GM18508 (cell line): ENCODE measurements around the gene KRR1.

Source experiments
- ATAC-seq: cut with Tn5 transposase; IDR thresholded peaks from one replicate; pipeline ENCODE4 v1.9.1; 2021; ENCODE audit warnings: moderate number of reproducible peaks; ENCODE audit not compliant: insufficient read depth, unreplicated experiment

Gene KRR1

DNA sequence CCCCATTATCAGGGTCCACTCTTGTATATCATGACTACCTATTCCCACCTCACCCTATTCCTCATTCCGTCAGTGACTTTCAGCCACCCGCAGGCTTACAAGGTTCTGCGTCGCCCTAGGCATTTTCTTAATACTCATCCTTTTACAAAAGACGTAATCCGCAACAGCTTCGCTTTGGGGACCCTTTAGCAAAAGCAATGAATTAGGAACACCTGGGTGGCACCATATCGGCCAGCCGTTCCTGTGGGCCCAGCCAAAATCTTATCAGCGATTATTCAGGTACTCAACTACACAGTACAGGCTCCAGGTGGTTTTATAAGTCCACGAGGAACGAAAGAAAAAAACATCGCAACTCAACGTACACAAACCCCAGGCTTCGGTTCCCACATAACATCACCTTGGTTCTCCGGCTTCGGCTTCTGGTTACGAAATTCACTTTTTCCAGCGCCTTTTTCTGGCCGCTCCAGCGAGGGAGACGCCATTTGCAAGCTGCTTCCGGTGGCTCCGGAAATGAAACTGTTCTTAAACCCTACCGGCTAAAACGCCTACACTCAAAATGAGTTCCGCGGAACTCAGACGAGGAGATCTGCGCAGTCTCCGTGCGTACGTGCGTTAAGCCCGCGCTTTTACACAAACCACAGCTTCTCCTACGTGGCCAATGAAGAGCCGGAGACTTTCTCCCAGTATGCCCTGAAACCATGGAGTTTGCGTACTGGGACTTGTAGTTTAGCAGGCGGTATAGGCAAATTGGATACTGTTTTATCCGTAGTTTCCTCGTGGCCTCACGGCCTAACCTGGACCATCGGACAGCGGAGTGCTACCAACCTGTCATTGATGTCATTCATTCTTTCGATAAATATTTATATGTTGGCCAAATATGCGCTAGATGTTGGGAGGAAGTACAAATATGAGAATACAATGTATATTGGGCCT lies at the start of gene KRR1:
KRR1 (minus strand) TSS at position 494 of the 933 bp plus-strand sequence; CDS start at position 482, 12 bp downstream.
- peak; percentile 93 for ATAC-seq

GRCh38 chr12:75560167-75560566 lies 48.8 kb upstream of the KRR1 start:
- no peak for ATAC-seq

GRCh38 chr12:75558287-75558686 lies 46.9 kb upstream of the KRR1 start:
- ATAC-seq, result no peak

DNA sequence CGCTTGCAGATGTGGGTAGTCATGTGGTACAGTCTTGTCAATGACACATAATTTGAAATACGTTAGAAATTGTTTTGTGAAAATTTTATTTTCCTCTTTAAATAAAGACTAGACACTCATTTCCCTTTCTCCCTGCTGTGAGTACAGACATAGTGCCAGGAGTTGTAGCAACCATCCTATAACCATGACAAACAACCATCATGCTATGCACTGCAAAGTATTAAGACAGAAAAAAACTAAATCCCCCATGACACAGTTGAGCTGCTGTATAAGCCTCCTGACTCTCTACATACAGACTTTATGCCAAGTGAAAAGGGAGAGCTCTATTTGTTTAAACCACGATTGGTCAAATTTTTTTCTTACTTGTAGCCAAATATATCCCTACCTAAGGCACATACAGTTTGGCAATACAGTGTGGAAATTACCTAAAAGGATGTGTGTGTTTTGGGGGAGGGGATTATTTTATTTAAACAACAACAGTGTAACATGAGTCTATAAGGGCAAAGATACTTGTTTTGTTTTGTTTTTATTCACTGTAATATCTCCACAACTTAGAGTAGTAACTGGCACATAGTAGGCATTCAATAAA lies 45.0 kb upstream of the KRR1 start:
- ATAC-seq, result no peak

DNA sequence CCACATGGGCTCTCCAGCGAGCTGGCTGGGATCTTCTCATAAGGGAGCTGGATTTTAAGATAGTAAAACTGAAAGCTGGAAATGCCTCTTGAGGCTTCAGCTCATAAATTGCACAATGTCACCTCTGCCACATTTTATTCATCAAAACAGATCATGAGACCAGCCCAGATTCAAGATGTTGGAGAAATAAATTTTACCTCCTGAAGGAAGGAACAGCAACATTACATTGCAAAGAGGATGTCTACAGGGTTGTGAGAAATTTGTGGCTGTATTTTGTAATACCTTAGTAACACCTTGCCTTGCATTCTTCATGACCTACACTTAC lies 43.1 kb upstream of the KRR1 start:
- no peak for ATAC-seq

DNA sequence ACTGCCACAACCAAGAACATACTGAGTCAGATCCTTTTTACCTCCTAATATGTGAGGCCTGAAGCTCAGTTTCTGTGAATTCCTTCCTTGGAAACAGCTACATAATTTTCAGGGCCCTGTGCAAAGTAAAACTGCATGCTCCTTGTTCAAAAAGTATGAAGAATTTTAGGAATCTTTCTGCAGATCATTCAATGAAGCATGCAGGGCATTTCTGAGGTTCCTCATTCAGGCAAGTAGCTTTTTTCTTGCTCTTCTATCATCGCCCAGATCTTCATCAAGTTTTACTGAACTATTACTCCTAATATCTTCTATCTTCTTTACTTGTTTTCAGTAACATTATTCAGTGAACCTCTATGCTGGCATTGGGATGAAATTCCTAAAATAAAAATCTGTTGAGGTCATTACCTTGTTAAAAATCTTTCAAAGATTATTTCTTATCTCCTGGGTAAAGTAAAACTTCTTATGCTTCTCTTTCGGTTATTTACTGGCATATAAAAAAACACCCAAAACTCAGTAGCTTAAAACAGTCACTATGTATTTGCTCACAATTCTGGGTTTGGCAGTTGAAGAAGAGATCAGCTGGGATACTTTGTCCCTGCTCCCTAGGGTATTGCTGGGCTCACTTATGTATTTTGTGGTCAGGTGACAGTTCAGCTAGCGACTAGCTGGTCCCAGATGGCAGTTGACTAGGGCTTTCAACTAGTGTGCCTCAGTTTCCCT lies 42.6 kb upstream of the KRR1 start:
- ATAC-seq, result no peak

- ATAC-seq, result no peak
Measured at GRCh38 chr12:75553398-75553797, 42.0 kb upstream of the KRR1 start.

DNA sequence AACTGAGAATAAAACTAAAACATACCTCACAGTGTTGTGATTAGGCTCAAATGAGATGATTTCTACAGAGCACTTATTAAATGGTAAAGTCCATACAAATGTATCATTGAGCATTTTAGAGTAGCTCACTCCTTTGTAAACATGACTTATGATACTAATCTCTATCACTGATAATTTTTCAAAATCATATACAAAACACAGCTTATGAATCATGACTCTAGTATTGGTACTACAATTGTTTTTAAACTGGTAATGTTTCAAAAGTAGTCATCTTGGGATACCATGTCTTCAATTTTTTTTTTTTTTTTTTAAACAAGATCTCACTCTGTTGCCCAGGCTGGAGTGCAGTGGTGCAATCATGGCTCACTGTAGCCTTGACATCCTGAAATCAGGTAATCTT lies 40.1 kb upstream of the KRR1 start:
- no peak for ATAC-seq

DNA sequence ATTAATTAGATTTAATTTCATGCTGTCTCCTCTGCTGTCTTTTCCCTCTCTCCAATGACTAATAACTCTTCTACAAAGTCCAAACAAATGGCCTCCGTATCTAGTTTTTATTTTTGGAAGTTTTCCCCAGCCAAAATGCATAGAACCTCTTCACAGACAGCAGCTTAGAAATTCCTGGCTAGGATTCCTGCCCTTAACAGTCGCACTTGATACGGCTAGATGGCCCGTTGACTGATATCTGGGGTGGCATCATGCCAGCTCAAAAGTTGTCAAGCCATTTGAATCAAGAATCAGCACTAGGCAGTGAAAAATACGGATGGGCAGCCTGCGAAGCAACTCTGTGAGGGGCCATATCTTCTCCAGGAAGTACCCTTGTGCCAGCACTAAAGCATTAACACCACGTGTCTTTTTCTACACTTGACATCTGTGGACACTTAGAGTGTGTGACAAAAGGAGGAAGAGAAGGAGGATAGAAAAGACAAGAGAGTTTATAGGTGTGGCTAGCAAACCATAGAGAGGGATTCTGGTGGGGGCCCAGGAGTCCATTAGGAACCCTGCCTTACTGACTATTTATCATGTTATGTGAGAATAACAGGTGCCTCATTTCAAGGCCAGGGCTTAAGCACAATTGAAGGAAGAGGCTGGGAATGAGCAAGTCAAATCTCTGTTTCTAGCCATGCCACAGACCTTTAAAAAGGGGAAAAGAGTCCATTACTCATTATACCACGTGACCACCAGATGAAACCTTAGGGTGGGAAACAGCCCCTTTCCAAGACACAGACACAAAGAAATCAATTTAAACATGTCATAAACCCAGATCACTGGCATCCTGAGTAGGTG lies 39.2 kb upstream of the KRR1 start:
- no peak for ATAC-seq

- ATAC-seq, result no peak
Measured at GRCh38 chr12:75549989-75550388, 38.6 kb upstream of the KRR1 start.

DNA sequence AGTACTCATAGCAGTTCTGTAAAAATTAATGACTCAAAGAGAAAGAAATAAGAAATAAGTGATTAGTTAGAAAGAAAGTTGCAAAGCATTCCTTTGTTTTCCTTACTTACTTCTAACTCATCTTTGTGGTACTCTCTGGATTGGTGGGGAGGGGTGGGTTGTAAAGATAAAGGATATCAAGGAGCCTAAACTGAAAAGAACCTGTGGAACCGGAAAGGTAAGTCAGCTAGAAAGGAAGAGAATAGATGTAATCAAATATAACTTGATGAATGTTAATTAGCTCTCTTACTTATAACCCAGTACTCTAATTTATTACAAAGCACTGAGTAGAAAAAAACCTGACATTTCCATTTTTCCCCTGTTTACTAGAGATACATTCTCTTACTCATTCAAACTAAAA lies 37.5 kb upstream of the KRR1 start:
- ATAC-seq, result no peak

GRCh38 chr12:75545636-75546035 lies 34.2 kb upstream of the KRR1 start:
- ATAC-seq, result no peak

- no peak for ATAC-seq
Measured at GRCh38 chr12:75543529-75543928, 32.1 kb upstream of the KRR1 start.

GRCh38 chr12:75542942-75543341 lies 31.5 kb upstream of the KRR1 start:
- no peak for ATAC-seq

- no peak for ATAC-seq
Measured at GRCh38 chr12:75539889-75540288, 28.5 kb upstream of the KRR1 start.

- no peak for ATAC-seq
Measured at GRCh38 chr12:75533239-75533638, 21.8 kb upstream of the KRR1 start.

DNA sequence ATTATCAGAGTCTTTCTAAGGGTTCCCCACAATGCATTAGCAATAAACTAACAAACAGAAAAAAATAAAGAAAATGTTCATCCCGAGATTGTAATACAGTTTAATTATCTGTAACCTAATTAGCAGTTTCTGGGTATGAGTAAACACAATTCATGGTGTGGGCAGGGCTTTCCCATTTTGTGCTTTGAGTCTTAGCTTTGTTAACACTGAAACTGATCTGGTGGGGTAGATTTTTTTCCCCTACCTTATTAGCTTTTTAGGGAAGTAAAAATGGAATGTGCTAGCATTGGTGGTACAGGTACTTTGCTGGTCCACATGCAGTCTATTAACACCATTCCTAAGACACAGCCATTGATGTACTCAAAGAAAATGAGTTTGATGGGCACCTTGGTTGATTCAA lies 18.4 kb upstream of the KRR1 start:
- no peak for ATAC-seq

DNA sequence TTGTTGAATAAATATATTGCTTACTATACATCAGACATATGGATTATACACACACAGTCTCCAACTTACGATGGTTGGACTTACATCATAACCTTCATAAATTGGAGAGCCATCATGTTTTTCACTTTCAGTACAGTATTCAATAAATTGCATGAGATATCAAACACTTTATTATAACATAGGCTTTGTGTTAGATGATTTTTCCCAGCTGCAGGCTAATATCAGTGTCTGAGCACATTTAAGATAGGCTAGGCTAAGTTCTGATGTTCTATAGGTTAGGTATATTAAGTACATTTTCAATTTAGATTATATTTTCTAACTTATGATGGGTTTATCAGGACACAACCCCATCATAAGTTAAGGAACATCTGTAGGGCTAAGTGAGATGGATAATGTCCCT lies 17.9 kb upstream of the KRR1 start:
- ATAC-seq, result no peak

DNA sequence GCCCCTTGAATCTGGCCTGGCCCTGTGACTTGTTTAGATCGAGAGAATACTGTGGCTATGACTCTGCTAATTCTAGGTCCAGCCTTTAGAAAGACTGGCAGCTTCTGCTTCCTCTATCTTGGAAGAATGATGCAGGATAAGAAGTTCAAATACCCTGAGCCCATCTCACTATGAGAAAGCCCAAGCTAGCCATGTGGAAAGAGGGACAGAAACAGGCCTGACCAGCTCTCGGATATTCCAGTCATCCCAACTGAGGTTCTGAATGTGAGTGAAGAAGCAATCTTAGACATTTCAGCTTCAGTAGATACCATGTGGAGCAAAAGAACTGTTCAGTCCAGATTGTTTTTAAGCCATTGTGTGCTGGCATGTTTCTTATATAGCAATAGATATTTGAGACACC lies 17.3 kb upstream of the KRR1 start:
- no peak for ATAC-seq

- ATAC-seq, result no peak
Measured at GRCh38 chr12:75528272-75528671, 16.9 kb upstream of the KRR1 start.
